Breast epithelium (tissue), 3 donors: Measurements from ENCODE around the gene SH2D7.
A peak's percentile ranks its signal among the peaks of the same experiment; 100 is the strongest.

Source experiments
- POLR2A ChIP-seq: fragments of 450-650 bp; IDR thresholded peaks from one replicate; pipeline ENCODE4 v1.6.1; 2016; ENCODE audit warnings: antibody characterized with exemption, mild to moderate bottlenecking, moderate library complexity
- TF ChIP-seq, protein P1 (sequence below), 3 donors: fragments of 450-650 bp; IDR thresholded peaks; one replicate each; pipeline ENCODE4 v1.5.1; 2016 to 2017; ENCODE audit warnings: antibody characterized with exemption in 3 of 3, mild to moderate bottlenecking in 3 of 3, moderate library complexity in 3 of 3

DNA sequence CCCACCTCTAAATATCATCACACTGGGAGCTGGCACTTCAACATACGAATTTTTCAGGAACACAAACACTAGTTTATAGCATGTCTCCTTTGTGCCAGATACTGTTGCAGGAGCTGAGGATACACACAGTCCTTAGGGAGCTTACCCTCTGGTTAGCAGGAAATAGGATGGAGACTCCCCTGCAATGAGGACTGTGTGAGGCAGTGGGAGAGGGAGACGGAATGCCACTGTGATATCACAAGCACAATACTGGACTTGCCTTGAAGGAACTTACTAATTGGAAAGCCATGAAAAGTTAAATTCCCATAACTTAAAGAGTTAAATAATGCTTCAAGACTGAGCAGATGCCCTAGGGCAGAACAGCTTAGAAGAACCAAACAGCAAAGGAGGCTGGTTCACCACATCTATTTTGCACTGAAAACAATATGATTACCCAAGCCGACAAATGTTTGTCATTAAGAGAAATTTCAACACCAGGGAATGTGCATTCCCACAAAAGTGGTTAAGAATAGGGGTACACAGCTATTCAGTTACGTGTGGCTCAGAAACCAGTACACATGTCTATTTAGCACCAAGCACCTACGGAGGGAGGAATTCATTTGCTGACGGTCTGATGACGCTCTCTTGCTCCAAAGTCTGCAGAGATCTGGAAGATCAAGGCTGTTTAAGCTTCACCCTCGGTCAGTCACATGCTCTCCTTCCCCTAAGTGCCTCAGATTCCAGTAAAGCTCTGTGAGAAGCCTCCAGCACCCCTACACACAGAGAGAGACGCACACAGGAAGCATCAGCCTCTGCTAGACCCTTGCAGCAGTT lies 20.1 kb upstream of the SH2D7 start:
- TF ChIP-seq POLR2A = peak; percentile 19
- TF ChIP-seq, protein P1, sequence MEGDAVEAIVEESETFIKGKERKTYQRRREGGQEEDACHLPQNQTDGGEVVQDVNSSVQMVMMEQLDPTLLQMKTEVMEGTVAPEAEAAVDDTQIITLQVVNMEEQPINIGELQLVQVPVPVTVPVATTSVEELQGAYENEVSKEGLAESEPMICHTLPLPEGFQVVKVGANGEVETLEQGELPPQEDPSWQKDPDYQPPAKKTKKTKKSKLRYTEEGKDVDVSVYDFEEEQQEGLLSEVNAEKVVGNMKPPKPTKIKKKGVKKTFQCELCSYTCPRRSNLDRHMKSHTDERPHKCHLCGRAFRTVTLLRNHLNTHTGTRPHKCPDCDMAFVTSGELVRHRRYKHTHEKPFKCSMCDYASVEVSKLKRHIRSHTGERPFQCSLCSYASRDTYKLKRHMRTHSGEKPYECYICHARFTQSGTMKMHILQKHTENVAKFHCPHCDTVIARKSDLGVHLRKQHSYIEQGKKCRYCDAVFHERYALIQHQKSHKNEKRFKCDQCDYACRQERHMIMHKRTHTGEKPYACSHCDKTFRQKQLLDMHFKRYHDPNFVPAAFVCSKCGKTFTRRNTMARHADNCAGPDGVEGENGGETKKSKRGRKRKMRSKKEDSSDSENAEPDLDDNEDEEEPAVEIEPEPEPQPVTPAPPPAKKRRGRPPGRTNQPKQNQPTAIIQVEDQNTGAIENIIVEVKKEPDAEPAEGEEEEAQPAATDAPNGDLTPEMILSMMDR (IDR thresholded peaks at IDR 0.05) = no peak
